H9 (cell line): ENCODE data around the gene SLC2A8. TPM values are rescaled to one million over a fixed set of nuclear protein-coding genes. Genes with fewer than 3 reads are reported as not detected.
A peak's percentile ranks its signal among the peaks of the same experiment; 100 is the strongest.

Source experiments
- DNase-seq: peaks from one replicate; pipeline ENCODE4 v3.0.0-alpha.2; 2017
- H2AFZ ChIP-seq: one replicate; pipeline ENCODE4 v1.6.1; 2013; ENCODE audit warnings: mild to moderate bottlenecking, low read length, control low read depth, moderate library complexity
- H2AK5ac ChIP-seq: 2 replicates; pipeline ENCODE4 v1.6.1; 2013; ENCODE audit warnings: low read length, control low read depth, mixed read lengths; ENCODE audit not compliant: insufficient read length
- H2BK120ac ChIP-seq: one replicate; pipeline ENCODE4 v1.6.1; 2013; ENCODE audit warnings: low read depth, mild to moderate bottlenecking, low read length, control low read depth, inconsistent platforms; ENCODE audit not compliant: poor library complexity, severe bottlenecking
- H2BK12ac ChIP-seq: 2 replicates; pipeline ENCODE4 v1.6.1; 2013; ENCODE audit warnings: low read length, control low read depth, mixed read lengths, low read depth; ENCODE audit not compliant: insufficient read length
- H2BK15ac ChIP-seq: 2 replicates; pipeline ENCODE4 v1.6.1; 2013; ENCODE audit warnings: low read depth, low read length, control low read depth
- H2BK20ac ChIP-seq: one replicate; pipeline ENCODE4 v1.6.1; 2013; ENCODE audit warnings: low read depth, mild to moderate bottlenecking, low read length, control low read depth, inconsistent platforms; ENCODE audit not compliant: poor library complexity, severe bottlenecking
- H2BK5ac ChIP-seq: 2 replicates; pipeline ENCODE4 v1.6.1; 2013; ENCODE audit warnings: low read length, control low read depth, mixed read lengths; ENCODE audit not compliant: insufficient read length
- H3K14ac ChIP-seq: 2 replicates; pipeline ENCODE4 v1.6.1; 2013; ENCODE audit warnings: low read length, control low read depth; ENCODE audit not compliant: insufficient read depth
- H3K18ac ChIP-seq: 2 replicates; pipeline ENCODE4 v1.6.1; 2013; ENCODE audit warnings: low read depth, mild to moderate bottlenecking, mixed read lengths, low read length, control low read depth; ENCODE audit not compliant: insufficient read length
- H3K23ac ChIP-seq: 2 replicates; pipeline ENCODE4 v1.6.1; 2013; ENCODE audit warnings: low read length, control low read depth, mixed read lengths, low read depth; ENCODE audit not compliant: insufficient read length
- H3K23me2 ChIP-seq: 2 replicates; pipeline ENCODE4 v1.6.1; 2013; ENCODE audit warnings: low read depth, mild to moderate bottlenecking, mixed read lengths, low read length, control low read depth; ENCODE audit not compliant: insufficient read length, poor library complexity, severe bottlenecking
- H3K27ac ChIP-seq: 2 replicates; pipeline ENCODE4 v1.5.1; 2013; ENCODE audit warnings: low read length, control low read depth, mixed read lengths, low read depth; ENCODE audit not compliant: insufficient read length
- H3K27me3 ChIP-seq: 2 replicates; pipeline ENCODE4 v1.6.1; 2013; ENCODE audit warnings: low read length, control low read depth, inconsistent platforms; ENCODE audit not compliant: insufficient read depth
- H3K4ac ChIP-seq: 2 replicates; pipeline ENCODE4 v1.6.1; 2013; ENCODE audit warnings: low read depth, mild to moderate bottlenecking, control low read depth, inconsistent platforms, low read length, moderate library complexity
- H3K4me1 ChIP-seq: 2 replicates; pipeline ENCODE4 v1.6.1; 2013; ENCODE audit warnings: low read length, control low read depth, inconsistent platforms; ENCODE audit not compliant: insufficient read depth
- H3K4me2 ChIP-seq: 2 replicates; pipeline ENCODE4 v1.6.1; 2013; ENCODE audit warnings: low read length, control low read depth, mixed read lengths; ENCODE audit not compliant: insufficient read length, insufficient read depth
- H3K56ac ChIP-seq: 2 replicates; pipeline ENCODE4 v1.6.1; 2013; ENCODE audit warnings: low read depth, mild to moderate bottlenecking, mixed read lengths, low read length, control low read depth; ENCODE audit not compliant: insufficient read length
- H3K79me1 ChIP-seq: 2 replicates; pipeline ENCODE4 v1.6.1; 2013; ENCODE audit warnings: low read depth, mild to moderate bottlenecking, moderate library complexity, low read length, control low read depth, inconsistent platforms; ENCODE audit not compliant: insufficient read depth, poor library complexity, severe bottlenecking
- H3K79me2 ChIP-seq: 2 replicates; pipeline ENCODE4 v1.6.1; 2013; ENCODE audit warnings: low read length, control low read depth, inconsistent platforms; ENCODE audit not compliant: insufficient read depth
- H3K9ac ChIP-seq: 2 replicates; pipeline ENCODE4 v1.6.1; 2013; ENCODE audit warnings: low read length, control low read depth, mixed read lengths; ENCODE audit not compliant: insufficient read length; ENCODE audit errors: extremely low read depth
- H3K9me3 ChIP-seq: one replicate; pipeline ENCODE4 v1.6.1; 2013; ENCODE audit warnings: low read depth, low read length, inconsistent platforms; ENCODE audit not compliant: control insufficient read depth
- H3T11ph ChIP-seq: one replicate; pipeline ENCODE4 v1.6.1; 2013; ENCODE audit warnings: mild to moderate bottlenecking, low read length, control low read depth, inconsistent platforms
- H4K20me1 ChIP-seq: one replicate; pipeline ENCODE4 v1.6.1; 2013; ENCODE audit not compliant: control insufficient read depth, insufficient read length, insufficient read depth
- H4K5ac ChIP-seq: 2 replicates; pipeline ENCODE4 v1.6.1; 2013; ENCODE audit warnings: low read depth, mild to moderate bottlenecking, mixed read lengths, low read length, control low read depth; ENCODE audit not compliant: insufficient read length
- H4K8ac ChIP-seq: replicated peaks from 2 replicates; pipeline ENCODE4 v1.6.1; 2013; ENCODE audit warnings: low read length, control low read depth, mixed read lengths, low read depth; ENCODE audit not compliant: insufficient read length
- H4K91ac ChIP-seq: 2 replicates; pipeline ENCODE4 v1.6.1; 2013; ENCODE audit warnings: low read depth, mild to moderate bottlenecking, moderate library complexity, mixed read lengths, low read length, control low read depth; ENCODE audit not compliant: insufficient read length
- H3K27ac Mint-ChIP-seq, 3 experiments: 2 replicates in 2 of 3; 3 replicates in 1 of 3; pipeline ENCODE4 v1.8.0; 2020 to 2021; ENCODE audit warnings: mixed read lengths in 3 of 3, mild to moderate bottlenecking in 1 of 3, moderate library complexity in 1 of 3
- H3K27me3 Mint-ChIP-seq: 2 replicates; pipeline ENCODE4 v1.8.0; 2021; ENCODE audit warnings: low read depth, mild to moderate bottlenecking, moderate library complexity, mixed read lengths
- H3K36me3 Mint-ChIP-seq, 3 experiments: 2 replicates in 2 of 3; 3 replicates in 1 of 3; pipeline ENCODE4 v1.8.0; 2020 to 2021; ENCODE audit warnings: low read depth in 3 of 3, mixed read lengths in 3 of 3; ENCODE audit not compliant: insufficient read depth in 1 of 3
- H3K4me1 Mint-ChIP-seq, 2 experiments: 2 replicates each; pipeline ENCODE4 v1.8.0; 2020; ENCODE audit warnings: mixed read lengths in 2 of 2
- H3K4me3 Mint-ChIP-seq, 2 experiments: 2 replicates in 1 of 2; 3 replicates in 1 of 2; pipeline ENCODE4 v1.8.0; 2020 to 2021; ENCODE audit warnings: mild to moderate bottlenecking in 2 of 2, mixed read lengths in 2 of 2, moderate library complexity in 1 of 2
- H3K9me3 Mint-ChIP-seq, 2 experiments: 2 replicates in 1 of 2; 3 replicates in 1 of 2; pipeline ENCODE4 v1.8.0; 2020; ENCODE audit warnings: mild to moderate bottlenecking in 2 of 2, mixed read lengths in 2 of 2, moderate library complexity in 1 of 2
- CTCF ChIP-seq: fragments of 200-600 bp; sonication (generic); conservative IDR thresholded peaks from 3 replicates; pipeline ENCODE4 v1.8.0; 2021; ENCODE audit warnings: antibody characterized with exemption, mild to moderate bottlenecking
- WGBS: extraction: QIAGEN DNeasy Blood & Tissue Kit; methylation state at CpG from one replicate; pipeline ENCODE4 v1.1.7; 2013; ENCODE audit warnings: missing lambda C conversion rate, low lambda C conversion rate, mixed read lengths; ENCODE audit not compliant: insufficient read length; ENCODE audit errors: extremely low coverage; 5-methylcytosine and 5-hydroxymethylcytosine counted together
- total RNA-seq: library from RNA; stranded (reverse); gene quantifications from 2 replicates; pipeline ENCODE4 v1.2.1, GENCODE V29; 2021

The SLC2A8 gene
- total RNA-seq, 1 experiment from 2014 or later, result 38.3 TPM

GRCh38 chr9:127390563-127390962 lies 6.4 kb upstream of the SLC2A8 start:
- Histone ChIP-seq H2AK5ac (no peak overlapping the region), H2AFZ (no peak overlapping the region), H4K20me1 (no peaks in the 10 kb centered on the region), H2BK15ac (no peak overlapping the region), H3K56ac (no peak overlapping the region), H3K9ac (no peak overlapping the region), H2BK12ac (no peak overlapping the region), H4K8ac (no peak overlapping the region), H2BK120ac (no peak overlapping the region), H3K18ac (no peak overlapping the region), H3T11ph (no peak overlapping the region), H3K9me3 (no peaks in the 10 kb centered on the region), H4K91ac (no peak overlapping the region), H3K27me3 (no peaks in the 10 kb centered on the region), H3K23ac (no peak overlapping the region), H4K5ac (no peak overlapping the region), H3K23me2 (no peaks in the 10 kb centered on the region), H3K79me2 (no peaks in the 10 kb centered on the region), H2BK20ac (no peak overlapping the region), H3K4me2 (no peak overlapping the region), H3K4me1 (no peaks in the 10 kb centered on the region; the same call in 1 of the 2 replicates), H3K27ac (no peak overlapping the region), H3K4ac (no peak overlapping the region), H3K79me1 (no peaks in the 10 kb centered on the region), H2BK5ac (no peak overlapping the region), H3K14ac (no peak overlapping the region)
- no peak for TF ChIP-seq CTCF
- H3K4me1 Mint-ChIP-seq, result peaks cover 18 to 32% of the 10 kb centered on the region in 2 experiments
- no peak overlapping the region for H3K4me3 Mint-ChIP-seq
- H3K36me3 Mint-ChIP-seq, result no peaks in the 10 kb centered on the region
- H3K27me3 Mint-ChIP-seq, result peaks cover 5% of the 10 kb centered on the region
- H3K27ac Mint-ChIP-seq, result peak overlapping the region in 1 of 3 experiments; percentile 53; a peak in 1 of 7 replicates
- no peak for DNase-seq
- no CpG with 5 or more reads among the region's 5 CpGs for WGBS
- H3K9me3 Mint-ChIP-seq, result no peaks in the 10 kb centered on the region
